ENCODE results near the gene C1RL. TPM values are rescaled to one million over a fixed set of nuclear protein-coding genes. Genes with fewer than 3 reads are reported as not detected.

The C1RL gene
- total and polyA plus RNA-seq, 7 donors = 2.7 to 17.0 (median 14.6) TPM

DNA sequence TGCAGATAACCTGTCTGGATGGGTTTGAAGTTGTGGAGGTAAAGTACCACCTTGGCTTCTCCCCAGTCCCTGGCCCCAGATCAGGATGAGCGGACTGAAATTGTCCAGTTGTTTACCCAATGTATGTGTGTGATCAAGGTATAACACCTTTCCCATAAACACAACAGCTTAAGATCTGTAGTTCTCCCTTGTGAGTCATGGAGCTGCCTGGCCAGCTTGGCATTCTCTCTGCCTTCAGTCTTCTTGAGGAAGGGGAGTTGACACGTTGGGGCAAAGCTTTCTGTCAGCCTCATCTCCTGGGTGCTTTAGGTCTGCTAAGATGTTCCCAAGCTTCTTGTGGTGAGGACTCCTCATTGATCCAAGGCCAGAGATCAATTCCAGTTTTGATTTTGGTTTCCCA lies 42.4 kb downstream of the C1RL start:
- intact Hi-C loops (cut with DNase I) = no loop called here
- H3K27me3 ChIP-seq (ENCODE audit: insufficient read depth in 3 of 3, low read length in 2 of 3) = no peaks in the 10 kb centered on the region
- no peak for DNase-seq
- H3K27ac ChIP-seq = no peak overlapping the region
- H3K4me3 ChIP-seq = no peak overlapping the region
- 81 to 90% (median 83%) methylated on average over 2 of the region's 2 CpGs for WGBS, 3 donors
- H3K36me3 ChIP-seq (ENCODE audit: insufficient read depth in 1 of 2, low read depth in 1 of 2) = peaks cover 0 to 74% of the 10 kb centered on the region in 2 donors
- no peak for ATAC-seq
- peaks cover 31% of the 10 kb centered on the region for H3K4me1 ChIP-seq
- no peaks in the 10 kb centered on the region for H3K9me3 ChIP-seq
- TF ChIP-seq, protein P1, sequence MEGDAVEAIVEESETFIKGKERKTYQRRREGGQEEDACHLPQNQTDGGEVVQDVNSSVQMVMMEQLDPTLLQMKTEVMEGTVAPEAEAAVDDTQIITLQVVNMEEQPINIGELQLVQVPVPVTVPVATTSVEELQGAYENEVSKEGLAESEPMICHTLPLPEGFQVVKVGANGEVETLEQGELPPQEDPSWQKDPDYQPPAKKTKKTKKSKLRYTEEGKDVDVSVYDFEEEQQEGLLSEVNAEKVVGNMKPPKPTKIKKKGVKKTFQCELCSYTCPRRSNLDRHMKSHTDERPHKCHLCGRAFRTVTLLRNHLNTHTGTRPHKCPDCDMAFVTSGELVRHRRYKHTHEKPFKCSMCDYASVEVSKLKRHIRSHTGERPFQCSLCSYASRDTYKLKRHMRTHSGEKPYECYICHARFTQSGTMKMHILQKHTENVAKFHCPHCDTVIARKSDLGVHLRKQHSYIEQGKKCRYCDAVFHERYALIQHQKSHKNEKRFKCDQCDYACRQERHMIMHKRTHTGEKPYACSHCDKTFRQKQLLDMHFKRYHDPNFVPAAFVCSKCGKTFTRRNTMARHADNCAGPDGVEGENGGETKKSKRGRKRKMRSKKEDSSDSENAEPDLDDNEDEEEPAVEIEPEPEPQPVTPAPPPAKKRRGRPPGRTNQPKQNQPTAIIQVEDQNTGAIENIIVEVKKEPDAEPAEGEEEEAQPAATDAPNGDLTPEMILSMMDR (IDR thresholded peaks at IDR 0.05) = no peak

DNA sequence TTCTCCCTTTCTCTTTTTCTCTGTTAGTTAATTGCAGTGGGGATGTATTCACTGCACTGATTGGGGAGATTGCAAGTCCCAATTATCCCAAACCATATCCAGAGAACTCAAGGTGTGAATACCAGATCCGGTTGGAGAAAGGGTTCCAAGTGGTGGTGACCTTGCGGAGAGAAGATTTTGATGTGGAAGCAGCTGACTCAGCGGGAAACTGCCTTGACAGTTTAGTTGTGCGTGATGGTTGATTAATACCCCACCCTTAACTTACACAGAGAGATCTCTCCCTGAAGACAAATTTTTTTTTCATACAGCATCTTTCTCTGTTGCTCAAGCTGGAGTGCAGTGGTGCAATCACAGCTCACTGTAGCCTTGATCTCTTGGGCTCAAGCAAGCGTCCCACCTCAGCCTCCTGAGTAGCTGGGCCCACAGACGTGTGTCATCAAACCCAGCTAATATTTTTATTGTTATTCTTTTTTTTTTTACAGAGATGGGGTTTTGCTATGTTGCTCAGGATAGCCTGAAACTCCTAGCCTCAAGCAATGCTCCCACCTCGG lies 43.9 kb downstream of the C1RL start:
- H3K4me1 ChIP-seq = peaks cover 28% of the 10 kb centered on the region
- H3K9me3 ChIP-seq = no peaks in the 10 kb centered on the region
- TF ChIP-seq, protein P1 (IDR thresholded peaks at IDR 0.05) = no peak
- no peak overlapping the region for H3K27ac ChIP-seq
- H3K36me3 ChIP-seq (ENCODE audit: insufficient read depth in 1 of 2, low read depth in 1 of 2) = peaks cover 0 to 65% of the 10 kb centered on the region in 2 donors
- no peak for ATAC-seq
- intact Hi-C loops (cut with DNase I) = no loop called here
- H3K27me3 ChIP-seq (ENCODE audit: insufficient read depth in 3 of 3, low read length in 2 of 3) = no peaks in the 10 kb centered on the region
- 90 to 95% (median 94%) methylated on average over 7 of the region's 7 CpGs for WGBS, 3 donors
- no peak for DNase-seq
- no peak overlapping the region for H3K4me3 ChIP-seq

DNA sequence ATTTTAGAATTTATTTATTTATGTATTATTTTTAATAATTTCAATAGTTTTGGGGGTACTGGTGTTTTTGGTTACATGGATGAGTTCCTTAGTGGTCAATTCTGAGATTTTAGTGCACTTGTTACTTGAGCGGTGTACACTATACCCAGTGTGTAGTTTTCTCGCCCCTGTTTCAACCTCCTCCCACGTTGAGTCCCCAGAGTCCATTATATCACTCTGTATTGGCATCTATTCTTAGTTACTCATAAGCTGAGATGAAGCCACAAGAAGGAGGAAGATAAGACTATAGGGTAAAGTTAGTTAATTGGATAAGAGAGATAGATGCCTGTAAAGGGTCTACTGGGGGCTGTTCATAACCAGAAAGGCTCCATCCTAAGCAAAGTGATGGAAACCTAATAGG lies 44.5 kb downstream of the C1RL start:
- peaks cover 0 to 59% of the 10 kb centered on the region in 2 donors for H3K36me3 ChIP-seq (ENCODE audit: insufficient read depth in 1 of 2, low read depth in 1 of 2)
- H3K27ac ChIP-seq = no peak overlapping the region
- H3K27me3 ChIP-seq (ENCODE audit: insufficient read depth in 3 of 3, low read length in 2 of 3) = no peaks in the 10 kb centered on the region
- ATAC-seq (no peak), DNase-seq (no peak)
- intact Hi-C loops (cut with DNase I) = loop anchor here in 1 of 2 donors (5.0 kb wide), 1 partner anchor 573 kb away; no protein-coding TSS in a partner anchor
- H3K4me3 ChIP-seq = no peak overlapping the region
- WGBS, 3 donors = 65 to 75% (median 71%) methylated on average over 3 of the region's 3 CpGs
- TF ChIP-seq, protein P1 (IDR thresholded peaks at IDR 0.05) = no peak
- no peaks in the 10 kb centered on the region for H3K9me3 ChIP-seq
- H3K4me1 ChIP-seq = peaks cover 24% of the 10 kb centered on the region

DNA sequence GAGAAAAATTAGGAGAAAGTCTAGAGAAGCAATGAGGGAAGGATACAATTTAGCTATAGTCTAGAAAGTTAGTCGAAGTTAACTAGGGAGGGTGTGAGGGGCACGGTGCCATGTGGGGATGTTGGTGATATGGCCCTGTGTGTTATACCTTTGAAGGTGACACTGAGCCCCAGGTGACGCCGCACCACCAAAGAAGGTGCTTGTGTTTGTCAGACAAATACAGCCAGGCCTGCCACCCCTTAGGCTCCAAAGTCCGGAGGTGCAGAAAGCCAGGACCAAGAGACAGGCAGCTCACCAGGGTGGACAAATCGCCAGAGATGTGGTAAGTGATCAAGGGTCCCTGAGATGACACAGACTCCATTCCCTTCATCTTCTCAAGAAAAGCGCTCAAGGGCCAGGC lies 47.4 kb downstream of the C1RL start:
- Histone ChIP-seq H3K27me3 (ENCODE audit: insufficient read depth in 3 of 3, low read length in 2 of 3) (no peaks in the 10 kb centered on the region), H3K36me3 (ENCODE audit: insufficient read depth in 1 of 2, low read depth in 1 of 2) (peaks cover 0 to 44% of the 10 kb centered on the region in 2 donors), H3K4me1 (peaks cover 4% of the 10 kb centered on the region), H3K9me3 (no peaks in the 10 kb centered on the region), H3K27ac (peak overlapping the region; percentile 69), H3K4me3 (peak overlapping the region; percentile 59)
- DNase-seq = no peak
- ATAC-seq = no peak
- intact Hi-C loops (cut with DNase I) = loop anchor here (2.0 to 5.0 kb wide), 2 partner anchors 31 to 576 kb away; partner anchors contain the start of gene C1R (in 1 of the 2)
- WGBS, 3 donors = 94 to 97% (median 94%) methylated on average over 7 of the region's 7 CpGs
- TF ChIP-seq, protein P1 (IDR thresholded peaks at IDR 0.05) = no peak

DNA sequence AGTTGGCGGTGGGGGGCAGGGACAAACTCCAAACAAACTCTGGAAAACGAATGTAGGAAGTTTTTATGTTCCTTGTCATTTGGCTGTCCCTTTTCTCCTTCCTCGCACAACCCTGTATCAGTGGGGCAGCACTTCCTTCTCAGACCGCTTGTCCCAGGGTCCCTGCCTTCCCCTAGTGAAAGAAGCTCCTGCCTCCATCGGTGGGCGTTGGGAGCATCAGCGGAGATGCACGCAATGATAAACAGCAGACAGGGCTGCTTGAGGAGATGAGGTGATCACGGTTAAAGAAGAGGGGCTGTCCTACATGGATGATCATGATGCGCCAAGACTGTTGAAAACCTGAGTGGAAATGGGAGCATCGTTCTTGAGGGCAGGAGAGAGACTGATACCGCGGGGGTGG lies 47.9 kb downstream of the C1RL start:
- no peaks in the 10 kb centered on the region for H3K9me3 ChIP-seq
- peak in 3 of 4 donors; percentile 4 to 40 (median 23) for ATAC-seq
- intact Hi-C loops (cut with DNase I) = loop anchor here (2.0 to 5.0 kb wide), 2 partner anchors 32 to 576 kb away; partner anchors contain the start of gene C1R (in 1 of the 2)
- H3K4me1 ChIP-seq = peaks cover 4% of the 10 kb centered on the region
- peaks cover 0 to 39% of the 10 kb centered on the region in 2 donors for H3K36me3 ChIP-seq (ENCODE audit: insufficient read depth in 1 of 2, low read depth in 1 of 2)
- TF ChIP-seq, protein P1 (IDR thresholded peaks at IDR 0.05) = no peak
- peak overlapping the region; percentile 59 for H3K4me3 ChIP-seq
- H3K27me3 ChIP-seq (ENCODE audit: insufficient read depth in 3 of 3, low read length in 2 of 3) = no peaks in the 10 kb centered on the region
- DNase-seq = no peak
- WGBS, 3 donors = 69 to 77% (median 73%) methylated on average over 13 of the region's 13 CpGs
- peak overlapping the region; percentile 69 for H3K27ac ChIP-seq
